ENCODE results near the gene IL9. TPM values are rescaled to one million over a fixed set of nuclear protein-coding genes. Genes with fewer than 3 reads are reported as not detected.

IL9 gene
- total RNA-seq, 1 donor from 2014 or later = not detected

- Mint-ChIP-seq H3K36me3 (ENCODE audit: low read depth) (no peaks in the 10 kb centered on the region), H3K27ac (no peak overlapping the region), H3K4me1 (no peaks in the 10 kb centered on the region), H3K4me3 (no peak overlapping the region), H3K27me3 (no peaks in the 10 kb centered on the region), H3K9me3 (no peaks in the 10 kb centered on the region)
- POLR2A ChIA-PET = no interaction called here
- DNase-seq (no peak), ATAC-seq (ENCODE audit: low read depth) (no peak)
- intact Hi-C loops (cut with micrococcal nuclease) = no loop called here
- CTCF ChIA-PET = no interaction called here
- TF ChIP-seq CTCF (IDR thresholded peaks at IDR 0.05) = no peak
Observed at GRCh38 chr5:135873831-135874230, 21.8 kb downstream of the IL9 start.

GRCh38 chr5:135871268-135871915 lies 24.2 kb downstream of the IL9 start:
- Mint-ChIP-seq H3K36me3 (ENCODE audit: low read depth) (no peaks in the 10 kb centered on the region), H3K9me3 (no peaks in the 10 kb centered on the region), H3K27me3 (no peaks in the 10 kb centered on the region), H3K4me3 (no peak overlapping the region), H3K27ac (no peak overlapping the region), H3K4me1 (no peaks in the 10 kb centered on the region)
- intact Hi-C loops (cut with micrococcal nuclease) = no loop called here
- DNase-seq = no peak
- no peak for ATAC-seq (ENCODE audit: low read depth)
- TF ChIP-seq CTCF (IDR thresholded peaks at IDR 0.05) = no peak
- CTCF ChIA-PET = interaction anchor here (1.0 to 1.1 kb wide), 2 partner anchors 17 to 341 kb away, joined by 3 read pairs; no protein-coding TSS in a partner anchor
- POLR2A ChIA-PET = no interaction called here

GRCh38 chr5:135869935-135870334 lies 25.7 kb downstream of the IL9 start:
- Mint-ChIP-seq H3K4me3 (no peak overlapping the region), H3K27ac (no peak overlapping the region), H3K36me3 (ENCODE audit: low read depth) (no peaks in the 10 kb centered on the region), H3K4me1 (no peaks in the 10 kb centered on the region), H3K9me3 (no peaks in the 10 kb centered on the region), H3K27me3 (no peaks in the 10 kb centered on the region)
- POLR2A ChIA-PET = no interaction called here
- intact Hi-C loops (cut with micrococcal nuclease) = no loop called here
- CTCF ChIA-PET = no interaction called here
- no peak for DNase-seq
- TF ChIP-seq CTCF (IDR thresholded peaks at IDR 0.05) = no peak
- no peak for ATAC-seq (ENCODE audit: low read depth)

GRCh38 chr5:135869276-135869675 lies 26.4 kb downstream of the IL9 start:
- no peak for DNase-seq
- H3K9me3 Mint-ChIP-seq = no peaks in the 10 kb centered on the region
- no peaks in the 10 kb centered on the region for H3K4me1 Mint-ChIP-seq
- ChIA-PET CTCF (no interaction called here), POLR2A (no interaction called here)
- intact Hi-C loops (cut with micrococcal nuclease) = no loop called here
- no peak overlapping the region for H3K4me3 Mint-ChIP-seq
- H3K27ac Mint-ChIP-seq = no peak overlapping the region
- ATAC-seq (ENCODE audit: low read depth) = no peak
- no peak for TF ChIP-seq CTCF (IDR thresholded peaks at IDR 0.05)
- no peaks in the 10 kb centered on the region for H3K27me3 Mint-ChIP-seq
- no peaks in the 10 kb centered on the region for H3K36me3 Mint-ChIP-seq (ENCODE audit: low read depth)

GRCh38 chr5:135868681-135869080 lies 27.0 kb downstream of the IL9 start:
- no peak for DNase-seq
- H3K36me3 Mint-ChIP-seq (ENCODE audit: low read depth) = no peaks in the 10 kb centered on the region
- POLR2A ChIA-PET = no interaction called here
- TF ChIP-seq CTCF (IDR thresholded peaks at IDR 0.05) = no peak
- H3K27ac Mint-ChIP-seq = no peak overlapping the region
- no peak overlapping the region for H3K4me3 Mint-ChIP-seq
- intact Hi-C loops (cut with micrococcal nuclease) = no loop called here
- H3K4me1 Mint-ChIP-seq = no peaks in the 10 kb centered on the region
- H3K27me3 Mint-ChIP-seq = peaks cover 3% of the 10 kb centered on the region
- CTCF ChIA-PET = no interaction called here
- no peak for ATAC-seq (ENCODE audit: low read depth)
- H3K9me3 Mint-ChIP-seq = no peaks in the 10 kb centered on the region

Measured in activated B cell treated with CpG ODN at 0.5 μM for 24 hours (primary cell).